Measurements from ENCODE around the gene TGM2.

DNA sequence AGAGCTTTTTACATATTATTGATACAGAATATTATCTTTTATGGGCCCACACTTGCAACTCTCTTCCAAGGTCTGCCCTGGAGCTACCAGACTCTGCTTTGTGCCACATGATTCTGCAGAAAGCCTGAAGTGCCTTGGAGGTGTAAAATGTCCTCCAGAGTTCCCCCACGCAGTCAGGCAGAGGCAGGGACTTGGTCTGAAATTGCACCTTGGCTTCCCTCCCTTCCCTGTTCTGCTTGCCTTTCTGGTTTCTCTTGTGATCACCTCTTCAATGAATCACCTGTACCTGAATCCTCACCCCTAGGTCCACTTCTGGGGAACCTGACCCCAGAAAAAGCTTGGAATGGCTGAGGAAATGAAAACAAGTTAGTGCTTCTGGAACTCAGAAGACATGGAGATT lies 43.0 kb upstream of the TGM2 start:
- TF ChIP-seq, protein P1, sequence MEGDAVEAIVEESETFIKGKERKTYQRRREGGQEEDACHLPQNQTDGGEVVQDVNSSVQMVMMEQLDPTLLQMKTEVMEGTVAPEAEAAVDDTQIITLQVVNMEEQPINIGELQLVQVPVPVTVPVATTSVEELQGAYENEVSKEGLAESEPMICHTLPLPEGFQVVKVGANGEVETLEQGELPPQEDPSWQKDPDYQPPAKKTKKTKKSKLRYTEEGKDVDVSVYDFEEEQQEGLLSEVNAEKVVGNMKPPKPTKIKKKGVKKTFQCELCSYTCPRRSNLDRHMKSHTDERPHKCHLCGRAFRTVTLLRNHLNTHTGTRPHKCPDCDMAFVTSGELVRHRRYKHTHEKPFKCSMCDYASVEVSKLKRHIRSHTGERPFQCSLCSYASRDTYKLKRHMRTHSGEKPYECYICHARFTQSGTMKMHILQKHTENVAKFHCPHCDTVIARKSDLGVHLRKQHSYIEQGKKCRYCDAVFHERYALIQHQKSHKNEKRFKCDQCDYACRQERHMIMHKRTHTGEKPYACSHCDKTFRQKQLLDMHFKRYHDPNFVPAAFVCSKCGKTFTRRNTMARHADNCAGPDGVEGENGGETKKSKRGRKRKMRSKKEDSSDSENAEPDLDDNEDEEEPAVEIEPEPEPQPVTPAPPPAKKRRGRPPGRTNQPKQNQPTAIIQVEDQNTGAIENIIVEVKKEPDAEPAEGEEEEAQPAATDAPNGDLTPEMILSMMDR (IDR thresholded peaks at IDR 0.05), result no peak
- TF ChIP-seq POLR2A (IDR thresholded peaks at IDR 0.05) (no peak), POLR2AphosphoS5 (IDR thresholded peaks at IDR 0.05) (no peak)
